Skeletal muscle satellite cell (primary cell): ENCODE results near the gene CDHR3. TPM values are rescaled to one million over a fixed set of nuclear protein-coding genes. Genes with fewer than 3 reads are reported as not detected.

Experiments used
- H3K27me3 ChIP-seq: 2 replicates; pipeline ENCODE4 v1.7.0; 2013; ENCODE audit warnings: low read length; ENCODE audit not compliant: control insufficient read depth, insufficient read depth
- H3K36me3 ChIP-seq: 2 replicates; pipeline ENCODE4 v1.7.0; 2013; ENCODE audit warnings: mild to moderate bottlenecking, control low read depth, low read length; ENCODE audit not compliant: insufficient read depth
- H3K4me1 ChIP-seq: 2 replicates; pipeline ENCODE4 v1.7.0; 2013; ENCODE audit warnings: low read length; ENCODE audit not compliant: control insufficient read depth, insufficient read depth
- H3K4me2 ChIP-seq: 2 replicates; pipeline ENCODE4 v1.7.0; 2013; ENCODE audit warnings: mild to moderate bottlenecking, low read length
- H3K4me3 ChIP-seq: 2 replicates; pipeline ENCODE4 v1.7.0; 2013; ENCODE audit warnings: low read length
- H3K9ac ChIP-seq: 2 replicates; pipeline ENCODE4 v1.7.0; 2013; ENCODE audit warnings: mild to moderate bottlenecking, low read depth, low read length, moderate library complexity
- H3K9me3 ChIP-seq: replicated peaks from 2 replicates; pipeline ENCODE4 v1.7.0; 2013; ENCODE audit warnings: mild to moderate bottlenecking, control low read depth, low read length
- total RNA-seq: library from RNA; depleted of rRNA; stranded (reverse); fragments of >200 nt; gene quantifications from 2 replicates; pipeline ENCODE4 v1.2.3, GENCODE V29; 2012; rRNA removed

Gene CDHR3, protein sequence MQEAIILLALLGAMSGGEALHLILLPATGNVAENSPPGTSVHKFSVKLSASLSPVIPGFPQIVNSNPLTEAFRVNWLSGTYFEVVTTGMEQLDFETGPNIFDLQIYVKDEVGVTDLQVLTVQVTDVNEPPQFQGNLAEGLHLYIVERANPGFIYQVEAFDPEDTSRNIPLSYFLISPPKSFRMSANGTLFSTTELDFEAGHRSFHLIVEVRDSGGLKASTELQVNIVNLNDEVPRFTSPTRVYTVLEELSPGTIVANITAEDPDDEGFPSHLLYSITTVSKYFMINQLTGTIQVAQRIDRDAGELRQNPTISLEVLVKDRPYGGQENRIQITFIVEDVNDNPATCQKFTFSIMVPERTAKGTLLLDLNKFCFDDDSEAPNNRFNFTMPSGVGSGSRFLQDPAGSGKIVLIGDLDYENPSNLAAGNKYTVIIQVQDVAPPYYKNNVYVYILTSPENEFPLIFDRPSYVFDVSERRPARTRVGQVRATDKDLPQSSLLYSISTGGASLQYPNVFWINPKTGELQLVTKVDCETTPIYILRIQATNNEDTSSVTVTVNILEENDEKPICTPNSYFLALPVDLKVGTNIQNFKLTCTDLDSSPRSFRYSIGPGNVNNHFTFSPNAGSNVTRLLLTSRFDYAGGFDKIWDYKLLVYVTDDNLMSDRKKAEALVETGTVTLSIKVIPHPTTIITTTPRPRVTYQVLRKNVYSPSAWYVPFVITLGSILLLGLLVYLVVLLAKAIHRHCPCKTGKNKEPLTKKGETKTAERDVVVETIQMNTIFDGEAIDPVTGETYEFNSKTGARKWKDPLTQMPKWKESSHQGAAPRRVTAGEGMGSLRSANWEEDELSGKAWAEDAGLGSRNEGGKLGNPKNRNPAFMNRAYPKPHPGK
- 11.1 and 11.4 TPM in 2 replicates for total RNA-seq

DNA sequence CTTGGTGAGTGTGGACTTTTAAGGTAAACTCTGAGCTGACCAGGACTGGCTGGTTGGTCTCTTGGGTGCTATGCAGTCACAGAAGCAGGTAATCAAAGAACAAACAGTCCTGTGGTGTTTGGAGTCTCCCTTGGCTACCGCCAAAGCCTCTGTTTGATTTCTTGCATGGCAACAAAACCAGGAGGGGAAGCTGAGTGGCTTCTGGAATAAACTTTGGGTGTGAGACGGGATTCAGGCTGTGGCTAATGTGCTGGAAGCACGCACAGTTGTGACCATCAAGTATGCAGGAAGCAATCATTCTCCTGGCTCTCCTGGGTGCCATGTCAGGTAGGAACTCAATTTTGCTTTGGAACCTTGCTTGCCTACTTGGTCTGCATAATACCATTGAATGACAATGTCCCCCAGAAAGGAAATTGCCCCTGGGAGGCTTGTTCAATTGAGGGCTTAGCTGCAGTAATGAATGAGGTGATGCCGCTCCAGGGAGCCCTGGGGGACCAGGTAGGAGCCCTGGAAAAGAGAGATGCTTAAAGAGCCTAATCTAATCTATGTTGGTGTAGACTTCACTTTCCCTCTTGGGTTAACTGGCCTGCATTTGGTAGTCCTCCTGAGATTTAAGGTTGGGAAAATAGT lies at the start of gene CDHR3:
Gene CDHR3, plus strand, starts transcription at position 227 of the 630 bp plus-strand sequence. Its CDS starts 55 bp downstream, at position 282.
- no peaks in the 10 kb centered on the region for H3K4me1 ChIP-seq
- H3K4me2 ChIP-seq = no peak within 1 kb of the TSS
- no peak within 1 kb of the TSS for H3K4me3 ChIP-seq
- no peaks in the 10 kb centered on the region for H3K9me3 ChIP-seq
- H3K27me3 ChIP-seq = peaks cover 24% of the 10 kb centered on the region
- H3K9ac ChIP-seq = no peak within 1 kb of the TSS
- no peaks in the 10 kb centered on the region for H3K36me3 ChIP-seq

DNA sequence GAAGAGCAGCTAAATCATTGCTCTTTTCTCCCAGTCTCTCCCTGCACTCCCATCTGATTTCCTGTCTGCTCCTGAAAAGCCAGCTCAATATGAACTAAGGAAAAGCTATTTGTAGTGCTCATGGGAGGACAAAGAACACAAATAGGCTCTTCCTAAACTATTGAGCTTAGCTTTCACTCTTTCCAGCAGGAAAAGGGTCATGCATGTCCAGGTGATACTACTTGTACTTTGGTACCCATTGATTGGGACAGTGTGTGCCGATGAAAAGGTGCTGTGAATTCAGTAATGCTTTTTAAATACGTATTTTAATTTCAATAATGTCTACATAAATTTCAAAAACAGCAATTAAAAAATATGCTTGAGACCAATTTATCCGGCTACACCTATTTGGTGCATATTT lies 49.1 kb upstream of the CDHR3 start:
- Histone ChIP-seq H3K4me2 (no peak overlapping the region), H3K9ac (no peak overlapping the region), H3K9me3 (no peaks in the 10 kb centered on the region)

DNA sequence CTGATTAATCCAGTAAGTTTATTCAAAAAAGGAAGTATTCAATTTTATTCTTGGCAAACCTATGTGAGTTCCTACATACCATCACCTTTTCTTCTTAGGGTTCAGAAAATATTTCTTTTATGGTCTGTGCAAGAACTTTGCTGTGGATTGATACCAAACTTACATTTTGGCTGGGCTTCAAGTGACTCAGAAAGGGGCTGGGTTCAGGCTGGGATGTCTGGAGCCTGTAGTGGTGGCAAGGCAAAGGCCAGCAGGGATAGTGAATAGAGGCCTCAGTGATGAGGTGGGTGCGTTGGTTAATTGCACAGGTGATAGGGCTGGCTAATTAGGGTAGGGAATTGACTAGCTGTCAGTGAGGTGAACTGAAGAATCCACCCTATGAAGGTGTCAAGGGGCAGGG lies 46.5 kb upstream of the CDHR3 start:
- Histone ChIP-seq H3K36me3 (no peaks in the 10 kb centered on the region), H3K4me1 (peaks cover 6% of the 10 kb centered on the region), H3K9ac (no peak overlapping the region), H3K4me2 (no peak overlapping the region), H3K4me3 (no peak overlapping the region), H3K27me3 (no peaks in the 10 kb centered on the region), H3K9me3 (no peaks in the 10 kb centered on the region)

More for the DNA sequence above, 49.1 kb upstream of the CDHR3 start:
- Histone ChIP-seq H3K4me3 (no peak overlapping the region), H3K36me3 (no peaks in the 10 kb centered on the region), H3K27me3 (no peaks in the 10 kb centered on the region), H3K4me1 (peaks cover 6% of the 10 kb centered on the region)

DNA sequence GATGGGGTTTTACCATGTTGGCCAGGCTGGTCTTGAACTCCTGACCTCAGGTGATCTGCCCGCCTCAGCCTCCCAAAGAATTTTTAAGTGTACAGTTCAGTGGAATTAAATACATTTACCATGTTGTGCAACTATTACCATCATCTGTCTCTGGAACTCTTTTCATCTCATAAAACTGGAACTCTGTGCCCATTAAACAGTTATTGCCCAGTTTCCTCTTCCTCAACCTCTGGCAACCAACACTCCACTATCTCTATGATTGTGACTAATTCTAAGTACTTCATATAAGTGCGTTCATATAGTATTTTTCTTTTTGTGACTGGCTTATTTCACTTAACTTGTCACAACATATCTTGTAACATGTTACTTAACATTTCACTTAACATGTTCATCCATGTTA lies 45.4 kb upstream of the CDHR3 start:
- Histone ChIP-seq H3K4me2 (no peak overlapping the region), H3K4me3 (no peak overlapping the region), H3K9ac (no peak overlapping the region), H3K27me3 (no peaks in the 10 kb centered on the region), H3K9me3 (no peaks in the 10 kb centered on the region), H3K36me3 (no peaks in the 10 kb centered on the region), H3K4me1 (peaks cover 6% of the 10 kb centered on the region)

DNA sequence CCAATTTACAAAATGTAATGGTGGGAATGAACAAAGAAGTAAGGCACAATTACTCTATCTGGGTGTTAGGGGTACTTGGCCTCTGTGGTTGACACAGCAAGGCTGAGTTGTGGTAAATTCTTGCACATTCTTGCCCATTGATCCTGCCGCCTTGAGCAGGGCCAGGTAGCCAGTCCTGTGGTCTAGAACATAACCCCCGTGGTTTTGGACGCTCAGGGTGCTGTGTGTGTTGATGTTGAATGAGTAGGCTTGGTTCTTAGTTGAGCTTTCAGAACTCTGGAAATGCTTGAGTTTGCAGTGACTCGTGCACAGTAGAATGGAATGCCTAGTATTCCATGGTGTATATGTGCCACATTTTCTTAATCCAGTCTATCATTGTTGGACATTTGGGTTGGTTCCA lies 42.3 kb upstream of the CDHR3 start:
- Histone ChIP-seq H3K4me3 (no peak overlapping the region), H3K9ac (no peak overlapping the region), H3K4me2 (no peak overlapping the region), H3K36me3 (no peaks in the 10 kb centered on the region), H3K4me1 (peaks cover 6% of the 10 kb centered on the region), H3K27me3 (no peaks in the 10 kb centered on the region), H3K9me3 (no peaks in the 10 kb centered on the region)

DNA sequence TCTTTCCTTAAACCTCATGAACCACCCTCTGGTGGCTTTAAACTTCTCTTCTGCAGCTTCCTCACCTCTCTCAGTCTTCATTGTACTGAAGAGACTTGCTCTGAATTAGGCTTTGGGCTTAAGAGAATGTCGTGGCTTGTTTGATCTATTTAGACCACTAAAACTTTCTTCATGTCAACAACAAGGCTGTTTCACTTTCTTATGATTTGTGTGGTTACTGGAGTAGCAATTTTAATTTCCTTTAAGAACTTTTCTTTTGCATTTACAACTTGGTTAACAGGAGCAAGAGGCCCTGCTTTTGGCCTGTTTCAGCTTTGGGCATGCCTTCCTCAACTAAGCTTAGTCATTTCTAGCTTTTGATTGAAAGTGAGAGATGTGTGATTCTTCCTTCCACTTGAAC lies 38.1 kb upstream of the CDHR3 start:
- Histone ChIP-seq H3K27me3 (no peaks in the 10 kb centered on the region), H3K4me2 (no peak overlapping the region), H3K4me1 (no peaks in the 10 kb centered on the region), H3K9me3 (no peaks in the 10 kb centered on the region), H3K36me3 (no peaks in the 10 kb centered on the region), H3K4me3 (no peak overlapping the region), H3K9ac (no peak overlapping the region)

DNA sequence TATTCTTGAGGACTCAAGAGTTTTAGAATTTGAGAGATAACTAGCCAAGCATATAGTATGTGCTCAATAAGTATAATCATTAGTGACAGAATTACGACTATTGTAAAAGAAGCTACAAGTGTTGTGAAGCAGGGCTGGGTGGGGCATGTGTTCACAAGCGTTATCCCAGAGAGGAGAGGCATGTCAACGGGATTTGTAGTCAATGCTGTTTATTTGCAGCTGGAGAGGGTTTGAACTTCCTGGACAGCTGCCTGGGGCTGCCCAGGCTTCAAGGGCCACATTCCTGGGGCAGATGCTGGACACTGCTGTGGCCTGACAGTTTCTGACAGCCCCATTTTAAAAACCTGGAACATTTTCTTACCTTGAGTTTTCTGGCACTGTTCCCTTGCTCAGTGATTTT lies 36.9 kb upstream of the CDHR3 start:
- no peak overlapping the region for H3K4me2 ChIP-seq
- no peak overlapping the region for H3K9ac ChIP-seq
- no peaks in the 10 kb centered on the region for H3K4me1 ChIP-seq
- no peaks in the 10 kb centered on the region for H3K9me3 ChIP-seq
- H3K27me3 ChIP-seq = no peaks in the 10 kb centered on the region
- H3K36me3 ChIP-seq = no peaks in the 10 kb centered on the region
- H3K4me3 ChIP-seq = no peak overlapping the region

DNA sequence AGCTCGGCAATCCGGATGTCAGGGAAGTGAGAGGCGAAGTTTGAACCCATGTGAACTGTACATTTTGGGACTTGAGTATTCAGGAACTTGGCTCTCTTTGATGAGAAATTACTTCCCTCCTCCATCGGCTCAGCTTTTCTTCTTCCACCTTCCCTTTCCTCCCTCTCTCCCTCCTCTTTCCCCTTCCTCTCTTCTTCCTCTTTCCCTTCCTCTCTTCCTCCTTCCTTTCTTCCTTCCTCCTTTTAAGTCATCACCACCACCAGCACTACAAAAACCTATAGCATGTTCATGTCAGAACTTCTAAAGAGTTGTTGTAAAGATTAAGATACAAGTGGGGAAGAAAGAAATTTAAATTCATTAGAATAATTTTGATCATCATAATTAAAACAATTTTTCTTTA lies 31.9 kb upstream of the CDHR3 start:
- peaks cover 20% of the 10 kb centered on the region for H3K4me1 ChIP-seq
- H3K4me2 ChIP-seq = no peak overlapping the region
- no peaks in the 10 kb centered on the region for H3K27me3 ChIP-seq
- no peak overlapping the region for H3K4me3 ChIP-seq
- no peaks in the 10 kb centered on the region for H3K36me3 ChIP-seq
- no peaks in the 10 kb centered on the region for H3K9me3 ChIP-seq
- H3K9ac ChIP-seq = no peak overlapping the region

DNA sequence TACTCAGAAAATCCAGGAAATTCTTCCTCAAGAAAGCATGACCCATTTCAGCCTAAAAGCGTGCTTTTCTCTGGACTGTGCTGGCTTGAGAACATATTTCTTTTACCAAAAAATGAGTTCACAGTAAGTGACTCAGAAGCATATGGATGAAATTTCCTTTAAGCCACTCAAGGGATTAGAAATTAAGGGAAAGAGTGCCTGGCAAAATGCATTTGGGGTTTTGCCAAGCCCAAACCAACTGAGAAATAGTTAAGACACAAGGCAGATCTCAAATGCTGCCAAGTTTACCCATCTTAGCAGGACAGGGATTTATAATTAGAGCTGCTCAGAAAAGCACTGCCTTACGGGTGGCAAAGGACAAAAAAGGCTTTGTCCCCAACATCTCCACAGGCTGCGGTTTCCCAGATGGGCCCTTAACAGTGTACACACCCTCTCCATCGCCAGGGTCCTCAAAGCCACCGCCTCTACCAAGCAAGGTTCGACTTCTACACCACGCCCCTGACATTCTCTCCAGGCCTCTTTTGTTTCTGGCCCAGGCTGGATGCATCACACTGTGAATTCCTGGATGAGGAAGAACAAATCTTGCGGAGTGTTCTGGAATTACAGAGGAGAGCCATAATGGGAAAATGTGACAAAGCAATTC lies 30.1 kb upstream of the CDHR3 start:
- Histone ChIP-seq H3K9me3 (no peaks in the 10 kb centered on the region), H3K36me3 (no peaks in the 10 kb centered on the region), H3K4me3 (no peak overlapping the region), H3K9ac (peak overlapping the region; percentile 49), H3K4me2 (peak overlapping the region; percentile 62), H3K4me1 (peaks cover 20% of the 10 kb centered on the region), H3K27me3 (no peaks in the 10 kb centered on the region)

DNA sequence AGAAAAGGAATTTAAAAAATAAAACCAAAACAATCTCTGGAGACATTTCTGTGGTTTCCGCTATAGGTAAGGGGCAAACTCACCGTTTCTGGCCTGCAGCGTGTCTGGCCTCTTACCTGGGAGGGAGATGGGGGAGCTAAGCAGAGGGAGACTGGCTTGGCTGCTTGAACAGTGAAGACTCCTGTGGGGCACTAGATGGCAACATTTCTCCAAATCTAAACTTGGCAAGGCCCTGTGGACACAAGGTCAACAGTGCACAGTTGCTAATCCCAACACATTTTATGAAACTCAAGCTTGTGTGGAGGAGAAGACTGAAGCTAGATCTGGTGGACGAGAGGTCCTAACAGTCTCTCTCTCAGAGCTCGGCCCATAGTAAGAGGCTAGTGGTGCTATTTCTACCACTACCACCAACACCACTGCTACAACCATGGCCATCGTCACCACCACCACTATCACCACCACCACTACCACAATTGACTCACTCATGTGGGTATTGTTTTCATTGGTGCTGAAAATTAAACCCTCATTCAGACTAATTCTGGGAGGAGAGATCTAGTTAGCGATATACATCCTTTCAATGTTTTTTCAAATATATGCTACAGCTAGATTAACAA lies 28.4 kb upstream of the CDHR3 start:
- no peak overlapping the region for H3K4me3 ChIP-seq
- no peaks in the 10 kb centered on the region for H3K36me3 ChIP-seq
- peaks cover 5% of the 10 kb centered on the region for H3K27me3 ChIP-seq
- no peak overlapping the region for H3K9ac ChIP-seq
- H3K9me3 ChIP-seq = no peaks in the 10 kb centered on the region
- H3K4me1 ChIP-seq = peaks cover 20% of the 10 kb centered on the region
- no peak overlapping the region for H3K4me2 ChIP-seq

DNA sequence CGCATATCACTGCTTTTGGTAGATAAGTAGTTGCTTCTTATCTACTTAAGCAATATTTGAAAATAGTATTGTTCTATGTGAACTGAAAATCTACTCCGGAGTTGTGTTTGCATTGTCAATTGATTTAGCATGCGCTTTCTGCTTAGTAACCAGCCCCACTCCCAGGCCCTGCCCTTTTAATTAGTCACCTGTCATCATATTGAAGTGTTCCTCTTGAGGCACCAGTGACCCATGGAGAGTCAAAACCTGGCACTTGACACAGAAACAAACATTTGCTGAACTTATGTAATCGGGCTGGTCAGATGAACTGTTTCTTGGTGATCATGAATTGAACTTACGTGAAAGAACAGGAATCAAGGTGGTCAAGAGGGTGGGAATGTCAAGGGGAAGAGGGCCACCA lies 27.8 kb upstream of the CDHR3 start:
- Histone ChIP-seq H3K4me1 (peaks cover 20% of the 10 kb centered on the region), H3K27me3 (peaks cover 7% of the 10 kb centered on the region), H3K9ac (no peak overlapping the region)

More for the DNA sequence above, 27.8 kb upstream of the CDHR3 start:
- no peak overlapping the region for H3K4me2 ChIP-seq
- no peak overlapping the region for H3K4me3 ChIP-seq
- no peaks in the 10 kb centered on the region for H3K36me3 ChIP-seq
- H3K9me3 ChIP-seq = no peaks in the 10 kb centered on the region
